ENCODE results near the gene DPP6.

The DPP6 gene

DNA sequence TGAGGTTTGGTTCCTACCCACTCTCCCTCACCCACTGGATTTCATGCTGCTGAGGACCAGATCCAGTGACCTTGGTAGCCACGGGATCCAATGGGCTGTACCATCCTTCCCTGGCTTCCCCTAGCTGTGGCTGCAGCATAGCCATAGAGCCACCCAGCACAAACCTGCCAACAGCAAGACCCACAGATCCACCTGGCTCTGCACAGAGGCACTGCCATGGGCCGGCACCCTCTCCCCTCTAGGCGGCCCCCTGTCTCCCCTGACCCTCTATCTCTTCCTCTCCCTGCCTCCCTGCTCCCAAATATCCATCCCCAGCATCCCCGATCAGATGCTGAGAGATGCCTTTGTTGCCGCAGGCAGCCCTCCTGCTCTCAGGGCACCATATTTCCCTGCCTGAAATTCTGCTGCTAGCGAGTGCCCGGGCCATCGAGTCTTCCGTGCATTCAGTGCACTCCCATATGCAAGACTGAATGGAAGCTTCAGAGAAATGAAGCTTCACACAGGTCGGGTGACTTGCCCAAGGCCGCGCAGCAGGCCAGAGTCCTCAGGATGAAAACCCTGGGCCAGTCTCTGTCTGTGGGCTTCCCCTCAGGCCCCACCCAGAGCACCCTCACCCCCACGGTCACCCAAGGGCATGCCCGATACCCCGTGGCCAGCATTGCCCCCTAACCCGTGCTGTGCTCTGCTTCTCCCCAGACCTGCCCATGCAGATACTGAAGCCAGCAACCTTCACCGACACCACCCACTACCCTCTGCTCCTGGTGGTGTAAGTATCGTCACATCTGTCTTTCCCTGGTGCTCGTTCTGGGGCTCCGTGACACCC is 819.9 kb downstream of the DPP6 start:
- TF ChIP-seq L3MBTL2 (conservative IDR thresholded peaks at IDR 0.05) (no peak), FOXM1 (IDR thresholded peaks at IDR 0.05; ENCODE audit: borderline replicate concordance) (no peak), CTBP1 (IDR thresholded peaks at IDR 0.05; ENCODE audit: borderline replicate concordance) (no peak), ARNT (IDR thresholded peaks at IDR 0.05) (no peak), SUZ12 (IDR thresholded peaks at IDR 0.05) (no peak), FOXA1 (IDR thresholded peaks at IDR 0.05) (no peak)
- TF ChIP-seq, protein P1, sequence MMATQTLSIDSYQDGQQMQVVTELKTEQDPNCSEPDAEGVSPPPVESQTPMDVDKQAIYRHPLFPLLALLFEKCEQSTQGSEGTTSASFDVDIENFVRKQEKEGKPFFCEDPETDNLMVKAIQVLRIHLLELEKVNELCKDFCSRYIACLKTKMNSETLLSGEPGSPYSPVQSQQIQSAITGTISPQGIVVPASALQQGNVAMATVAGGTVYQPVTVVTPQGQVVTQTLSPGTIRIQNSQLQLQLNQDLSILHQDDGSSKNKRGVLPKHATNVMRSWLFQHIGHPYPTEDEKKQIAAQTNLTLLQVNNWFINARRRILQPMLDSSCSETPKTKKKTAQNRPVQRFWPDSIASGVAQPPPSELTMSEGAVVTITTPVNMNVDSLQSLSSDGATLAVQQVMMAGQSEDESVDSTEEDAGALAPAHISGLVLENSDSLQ (IDR thresholded peaks at IDR 0.05) = no peak
- DNase-seq (ENCODE audit: extremely low spot score) = no peak
- CTCF ChIA-PET = no interaction called here
- POLR2A ChIA-PET = no interaction called here

DNA sequence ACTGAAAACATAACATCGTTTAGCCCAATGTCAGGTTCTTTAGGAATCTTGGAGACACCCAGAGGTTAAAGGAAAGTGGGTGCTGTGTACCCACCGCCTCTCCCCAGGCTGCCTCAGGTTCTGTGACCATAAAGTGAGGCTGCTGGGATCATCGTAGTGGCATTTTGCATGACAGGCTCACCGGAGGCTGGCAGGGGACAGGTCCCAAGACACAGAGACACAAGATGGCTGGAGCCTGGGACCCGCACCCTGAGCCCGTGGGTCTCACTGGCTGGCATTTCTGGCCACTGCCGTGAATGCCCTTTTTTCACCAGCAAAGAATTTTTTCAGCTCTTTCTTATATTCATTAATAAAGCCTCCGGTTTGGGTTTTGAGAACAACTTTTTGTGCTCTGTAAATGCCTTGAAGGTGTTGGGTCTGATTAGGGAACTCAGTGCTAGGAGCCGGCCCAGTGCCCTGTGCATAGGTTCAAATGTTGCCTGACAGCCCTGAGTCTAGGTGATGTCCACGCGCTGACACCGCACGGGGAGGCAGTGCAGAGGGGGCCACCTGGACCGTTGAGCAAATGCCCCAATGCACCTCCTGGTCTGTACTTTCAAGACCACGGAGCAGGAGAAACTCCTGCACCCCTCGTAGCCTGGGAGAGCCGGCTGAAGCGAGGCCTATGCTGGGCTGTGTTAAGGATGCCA is 820.8 kb downstream of the DPP6 start:
- DNase-seq (ENCODE audit: extremely low spot score) = no peak
- ChIA-PET POLR2A (no interaction called here), CTCF (no interaction called here)
- TF ChIP-seq, protein P1 (IDR thresholded peaks at IDR 0.05) = no peak
- TF ChIP-seq CTBP1 (IDR thresholded peaks at IDR 0.05; ENCODE audit: borderline replicate concordance) (no peak), ELF4 (IDR thresholded peaks at IDR 0.05) (no peak), SP1 (IDR thresholded peaks at IDR 0.05) (no peak), NFRKB (IDR thresholded peaks at IDR 0.05) (no peak), FOXK2 (IDR thresholded peaks at IDR 0.05) (no peak), HDGF (IDR thresholded peaks at IDR 0.05; ENCODE audit: borderline replicate concordance) (no peak), LEF1 (IDR thresholded peaks at IDR 0.05; ENCODE audit: borderline replicate concordance) (no peak), TARDBP (IDR thresholded peaks at IDR 0.05) (no peak), L3MBTL2 (conservative IDR thresholded peaks at IDR 0.05) (no peak)

DNA sequence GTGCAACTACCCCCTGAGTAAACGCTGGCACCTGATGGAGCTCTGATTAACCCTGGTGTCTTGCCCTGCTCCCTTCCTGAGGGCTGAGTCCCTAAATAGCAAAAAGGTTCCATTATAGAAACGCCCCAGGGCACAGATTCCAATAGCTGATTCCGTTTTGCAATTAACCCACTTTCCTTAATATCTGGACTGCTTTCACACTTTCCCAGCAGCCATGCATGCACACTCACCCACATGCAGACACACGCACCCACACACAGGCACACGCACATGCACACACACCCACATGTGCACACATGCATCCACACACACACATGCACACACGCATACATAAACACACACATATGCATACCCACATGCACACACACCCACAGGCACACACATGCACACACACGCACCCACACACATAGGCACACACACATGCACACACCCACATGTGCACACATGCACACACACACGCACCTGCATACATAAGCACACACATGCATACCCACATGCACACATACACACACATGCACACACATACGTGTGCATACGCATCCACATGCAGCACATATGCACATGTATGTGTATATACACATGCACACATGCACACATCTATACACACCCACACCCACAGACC is 821.4 kb downstream of the DPP6 start:
- CTCF ChIA-PET = no interaction called here
- no peak for TF ChIP-seq CTBP1 (IDR thresholded peaks at IDR 0.05; ENCODE audit: borderline replicate concordance)
- TF ChIP-seq FOXK2 (IDR thresholded peaks at IDR 0.05) = no peak
- TF ChIP-seq NFRKB (IDR thresholded peaks at IDR 0.05) = no peak
- TF ChIP-seq SUZ12 (IDR thresholded peaks at IDR 0.05) = no peak
- no peak for TF ChIP-seq FOXA1 (IDR thresholded peaks at IDR 0.05)
- no peak for TF ChIP-seq ZNF384 (IDR thresholded peaks at IDR 0.05)
- TF ChIP-seq ELF4 (IDR thresholded peaks at IDR 0.05) = no peak
- TF ChIP-seq HDGF (IDR thresholded peaks at IDR 0.05; ENCODE audit: borderline replicate concordance) = no peak
- TF ChIP-seq TARDBP (IDR thresholded peaks at IDR 0.05) = no peak
- TF ChIP-seq ARNT (IDR thresholded peaks at IDR 0.05) = no peak
- TF ChIP-seq FOXM1 (IDR thresholded peaks at IDR 0.05; ENCODE audit: borderline replicate concordance) = no peak
- TF ChIP-seq LEF1 (IDR thresholded peaks at IDR 0.05; ENCODE audit: borderline replicate concordance) = no peak
- TF ChIP-seq SP1 (IDR thresholded peaks at IDR 0.05) = no peak
- TF ChIP-seq L3MBTL2 (conservative IDR thresholded peaks at IDR 0.05) = no peak
- TF ChIP-seq BHLHE40 (IDR thresholded peaks at IDR 0.05; ENCODE audit: borderline replicate concordance) = no peak
- DNase-seq (ENCODE audit: extremely low spot score) = no peak
- POLR2A ChIA-PET = no interaction called here

DNA sequence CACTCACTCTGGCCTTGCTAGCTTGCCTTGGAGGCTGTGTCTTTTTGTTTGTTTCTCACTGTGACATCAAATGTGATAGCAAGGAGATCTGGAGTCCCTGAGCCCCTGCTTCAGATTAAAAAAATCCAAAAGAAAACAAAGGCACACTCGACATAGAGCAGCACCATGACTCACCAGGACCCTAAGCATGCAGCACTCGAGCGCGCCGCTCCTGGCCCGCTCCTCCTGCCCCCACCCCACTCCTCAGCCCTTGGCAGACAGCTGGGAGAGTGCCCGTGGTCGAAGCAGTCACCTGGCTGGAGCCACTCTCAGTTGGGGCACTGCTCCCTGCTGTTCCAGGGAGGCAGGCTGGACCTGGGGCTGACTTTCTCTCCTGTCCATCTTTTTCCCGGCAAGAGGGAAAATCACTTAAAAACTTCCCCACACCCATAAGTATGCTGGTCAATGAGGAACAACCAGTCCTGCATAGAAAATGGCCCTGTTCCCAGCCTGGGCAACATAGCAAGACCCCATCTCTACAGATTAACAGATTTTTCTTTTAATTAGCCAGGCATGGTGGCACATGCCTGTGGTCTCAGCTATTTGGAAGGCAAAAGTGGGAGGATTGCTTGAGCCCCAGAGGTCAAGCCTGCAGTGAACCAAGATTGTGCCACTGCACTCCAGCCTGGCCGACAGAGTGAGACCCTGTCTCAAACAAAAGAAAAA is 822.4 kb downstream of the DPP6 start:
- DNase-seq (ENCODE audit: extremely low spot score) = no peak
- TF ChIP-seq ZNF384 (IDR thresholded peaks at IDR 0.05) = no peak
- TF ChIP-seq L3MBTL2 (conservative IDR thresholded peaks at IDR 0.05) = no peak
- no peak for TF ChIP-seq BHLHE40 (IDR thresholded peaks at IDR 0.05; ENCODE audit: borderline replicate concordance)
- TF ChIP-seq FOXM1 (IDR thresholded peaks at IDR 0.05; ENCODE audit: borderline replicate concordance) = no peak
- no peak for TF ChIP-seq ARNT (IDR thresholded peaks at IDR 0.05)
- no peak for TF ChIP-seq SUZ12 (IDR thresholded peaks at IDR 0.05)
- TF ChIP-seq HDGF (IDR thresholded peaks at IDR 0.05; ENCODE audit: borderline replicate concordance) = no peak
- ChIA-PET CTCF (no interaction called here), POLR2A (no interaction called here)

DNA sequence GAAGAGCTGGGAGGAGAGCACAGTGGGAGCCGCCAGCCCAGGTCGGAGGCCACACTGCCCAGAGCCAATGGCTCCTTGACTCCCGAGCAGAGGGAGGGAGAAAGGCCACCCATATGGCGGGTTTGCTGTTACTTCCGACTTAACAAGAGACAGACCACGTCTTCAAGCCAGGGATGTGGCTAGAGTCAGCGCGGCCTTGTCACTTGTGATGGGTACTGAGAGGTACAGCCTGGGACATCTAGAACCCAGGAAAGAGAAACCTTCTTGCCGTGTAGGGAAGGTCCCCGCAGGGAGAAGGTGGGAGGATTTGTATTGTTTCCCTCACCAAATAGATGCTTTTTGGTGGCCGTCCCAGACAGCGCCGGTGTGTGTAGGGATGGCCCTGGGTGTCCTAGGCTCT is 823.1 kb downstream of the DPP6 start:
- TF ChIP-seq ZNF384 (IDR thresholded peaks at IDR 0.05) (no peak), NFRKB (IDR thresholded peaks at IDR 0.05) (no peak), ARNT (IDR thresholded peaks at IDR 0.05) (no peak), SUZ12 (IDR thresholded peaks at IDR 0.05) (no peak), CTBP1 (IDR thresholded peaks at IDR 0.05; ENCODE audit: borderline replicate concordance) (no peak), BHLHE40 (IDR thresholded peaks at IDR 0.05; ENCODE audit: borderline replicate concordance) (no peak), FOXK2 (IDR thresholded peaks at IDR 0.05) (no peak), HDGF (IDR thresholded peaks at IDR 0.05; ENCODE audit: borderline replicate concordance) (no peak), SP1 (IDR thresholded peaks at IDR 0.05) (no peak), FOXM1 (IDR thresholded peaks at IDR 0.05; ENCODE audit: borderline replicate concordance) (no peak), FOXA1 (IDR thresholded peaks at IDR 0.05) (no peak), L3MBTL2 (conservative IDR thresholded peaks at IDR 0.05) (no peak), LEF1 (IDR thresholded peaks at IDR 0.05; ENCODE audit: borderline replicate concordance) (no peak), TARDBP (IDR thresholded peaks at IDR 0.05) (no peak), ELF4 (IDR thresholded peaks at IDR 0.05) (no peak)
- TF ChIP-seq, protein P1 (IDR thresholded peaks at IDR 0.05) = no peak
- ChIA-PET CTCF (no interaction called here), POLR2A (no interaction called here)
- DNase-seq (ENCODE audit: extremely low spot score) = no peak

Measured in HEK293T (cell line).